ENCODE data around the gene SELENON.

DNA sequence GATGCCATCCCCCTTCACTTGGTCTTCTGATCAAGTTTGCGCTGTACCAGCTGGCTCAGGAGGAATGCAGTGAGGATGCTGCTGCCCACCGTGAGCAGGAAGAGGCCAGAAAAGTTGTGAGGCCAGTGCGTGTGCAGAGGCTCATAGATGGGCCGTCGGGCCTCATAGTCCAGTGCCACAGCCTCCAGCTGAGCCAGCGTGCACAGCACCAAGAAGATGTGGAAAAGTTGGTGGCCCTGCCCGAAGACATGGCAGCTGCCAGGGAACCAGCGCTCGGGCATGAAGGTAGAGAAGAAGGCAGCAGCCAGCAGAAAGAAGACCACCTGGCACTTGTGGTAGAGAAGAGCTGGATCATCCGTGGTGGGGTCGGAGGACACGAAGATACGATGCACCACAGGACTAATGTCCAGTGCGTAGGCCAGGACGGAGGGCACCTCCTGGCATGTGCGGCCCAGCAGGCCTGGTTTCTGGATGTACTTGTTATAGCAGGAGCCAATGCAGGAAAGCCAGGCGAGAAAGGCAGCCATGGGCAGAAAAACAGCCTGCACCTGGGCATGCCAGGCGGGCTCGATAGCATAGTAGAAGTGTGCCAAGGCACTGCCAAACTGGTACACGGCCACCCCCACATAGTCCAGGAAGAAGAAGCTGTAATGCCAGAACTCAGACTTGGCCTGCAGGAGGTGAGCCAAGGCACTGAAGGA, 62.9 kb downstream of the SELENON start:
- no peak for TF ChIP-seq CTCF (conservative IDR thresholded peaks at IDR 0.05; ENCODE audit: low read depth, low read length)
- TF ChIP-seq EZH2phosphoT487 (IDR thresholded peaks at IDR 0.05; ENCODE audit: borderline replicate concordance, low read length), result no peak

Measured in PC-3 (cell line).